T1000 (cell line): ENCODE data around the gene TAGLN3.
A peak's percentile ranks its signal among the peaks of the same experiment; 100 is the strongest.

ENCODE experiments used
- DNase-seq: peaks from one replicate; lab custom pipeline; 2025; ENCODE audit warnings: mixed read lengths; lab: John Stamatoyannopoulos, UW

TAGLN3 gene

DNA sequence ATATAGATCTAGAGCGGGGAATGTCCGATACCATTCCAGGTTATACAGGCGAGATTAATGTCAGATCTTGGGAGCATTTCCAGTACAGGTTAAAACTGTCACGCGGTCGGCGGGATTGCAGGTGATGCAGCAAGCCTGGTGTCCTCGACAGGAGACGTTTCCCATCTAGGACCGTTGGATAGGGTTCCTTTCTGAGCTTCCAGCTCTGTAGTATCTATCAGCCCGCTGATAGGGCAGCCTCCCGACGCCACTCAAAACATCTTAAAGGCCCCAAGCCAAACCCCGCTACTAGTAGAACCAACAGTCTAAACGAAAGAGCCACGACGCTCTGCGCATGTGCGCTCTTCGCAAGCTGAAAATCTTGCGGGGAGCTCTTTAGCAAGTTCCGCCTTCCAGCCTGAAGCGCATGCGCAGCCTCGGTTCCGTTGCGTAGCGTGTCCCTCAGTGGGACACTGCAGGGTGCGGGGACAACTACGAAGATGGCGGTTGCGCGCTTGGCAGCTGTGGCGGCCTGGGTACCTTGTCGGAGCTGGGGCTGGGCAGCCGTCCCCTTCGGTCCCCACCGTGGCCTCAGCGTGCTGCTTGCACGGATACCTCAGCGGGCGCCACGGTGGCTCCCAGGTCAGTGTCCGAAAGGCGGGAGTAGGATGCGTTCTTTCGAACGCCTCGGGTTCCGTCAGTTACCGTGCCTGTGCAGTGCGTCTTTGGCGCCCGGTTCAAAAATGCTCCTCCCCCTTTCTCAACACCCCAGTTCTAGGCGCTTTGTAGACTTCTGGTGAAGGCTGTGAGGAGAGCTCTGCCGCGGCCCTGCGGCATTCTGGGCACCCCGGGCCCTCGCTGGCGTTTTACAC, 19.9 kb upstream of the TAGLN3 start, which contains the start of gene ABHD10:
TSS of gene ABHD10 (plus strand) at position 444 of the 851 bp plus-strand sequence. CDS start at position 480, 36 bp downstream.
- peak; percentile 81 for DNase-seq

- DNase-seq: no peak
Observed at GRCh38 chr3:111979434-111980038, 19.2 kb upstream of the TAGLN3 start.

GRCh38 chr3:111980716-111981456, 17.8 kb upstream of the TAGLN3 start:
- no peak for DNase-seq

GRCh38 chr3:111981457-111981763, 17.3 kb upstream of the TAGLN3 start:
- DNase-seq: no peak

- no peak for DNase-seq
Observed at GRCh38 chr3:111984636-111985298, 14.0 kb upstream of the TAGLN3 start.

DNA sequence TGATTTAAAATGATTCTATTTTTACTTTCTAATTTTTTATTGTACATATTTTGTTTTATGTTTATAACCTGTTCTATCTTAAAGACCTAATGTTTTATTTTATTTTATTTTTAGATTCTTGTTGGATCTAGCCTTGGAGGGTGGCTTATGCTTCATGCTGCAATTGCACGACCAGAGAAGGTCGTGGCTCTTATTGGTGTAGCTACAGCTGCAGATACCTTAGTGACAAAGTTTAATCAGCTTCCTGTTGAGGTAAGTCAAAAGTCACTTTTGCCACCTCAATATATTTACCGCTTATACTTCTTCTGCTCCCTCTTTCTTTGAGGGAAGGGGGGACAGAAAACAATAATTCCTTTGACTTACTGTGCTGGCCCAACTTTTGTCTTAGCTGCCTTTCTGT, 11.9 kb upstream of the TAGLN3 start:
- no peak for DNase-seq

GRCh38 chr3:111989061-111989678, 9.6 kb upstream of the TAGLN3 start:
- no peak for DNase-seq

- no peak for DNase-seq
Observed at GRCh38 chr3:111993038-111993437, 5.7 kb upstream of the TAGLN3 start.

DNA sequence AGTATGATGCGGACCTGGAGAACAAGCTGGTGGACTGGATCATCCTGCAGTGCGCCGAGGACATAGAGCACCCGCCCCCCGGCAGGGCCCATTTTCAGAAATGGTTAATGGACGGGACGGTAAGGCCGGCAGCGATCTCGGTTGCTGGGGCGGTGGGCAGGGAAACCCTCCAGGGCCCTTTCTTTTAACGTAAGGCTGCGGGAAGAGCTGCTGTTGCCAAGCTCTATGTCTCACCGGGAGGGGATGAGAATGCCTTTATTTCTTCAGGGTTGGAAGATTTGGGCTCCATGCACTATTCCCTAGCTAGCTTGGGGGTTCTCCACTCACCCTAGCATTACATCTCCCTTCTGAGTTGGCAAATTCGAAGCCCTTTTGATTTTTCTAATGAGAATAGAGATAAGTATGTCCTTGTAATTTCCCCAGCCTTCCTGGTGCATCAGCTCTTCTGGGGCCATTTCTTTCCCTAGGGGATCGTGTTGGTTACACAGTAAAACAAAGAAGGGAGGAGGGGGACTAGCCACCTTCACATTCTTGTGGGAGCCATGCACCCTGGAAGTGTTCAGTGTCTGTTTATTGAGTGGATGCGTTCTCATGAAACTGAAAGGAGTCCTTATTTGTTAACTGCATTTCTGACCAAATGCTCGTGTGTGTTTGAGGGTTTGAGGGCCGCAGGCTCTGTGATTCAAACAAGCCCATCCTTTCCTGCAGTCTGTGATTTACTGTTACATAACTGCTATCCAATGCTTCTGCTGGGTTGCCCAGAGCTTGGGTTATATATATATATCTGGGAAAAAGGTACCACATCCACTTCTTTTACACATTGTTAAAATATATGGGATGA, 982 bp downstream of the TAGLN3 start:
- DNase-seq: no peak

DNA sequence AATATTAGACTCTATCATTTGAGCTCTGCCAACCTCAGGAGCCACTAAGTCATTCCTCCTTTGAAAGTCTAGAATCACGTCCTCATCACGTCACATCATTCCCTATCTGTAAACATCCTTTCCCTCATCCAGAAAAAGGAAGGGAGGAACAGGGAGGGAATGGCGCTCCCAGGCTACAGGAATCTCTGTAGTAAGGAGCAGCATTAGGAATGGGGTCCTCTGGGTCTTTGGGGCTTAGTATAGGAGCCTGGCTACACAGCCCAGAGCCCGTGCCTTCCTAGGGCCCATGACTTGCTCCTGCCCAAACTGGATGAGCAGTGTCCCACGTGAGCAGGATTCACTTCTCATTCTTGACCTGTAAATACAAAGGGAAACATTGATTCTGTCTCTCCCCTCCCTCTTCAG, 1.6 kb downstream of the TAGLN3 start:
- no peak for DNase-seq

DNA sequence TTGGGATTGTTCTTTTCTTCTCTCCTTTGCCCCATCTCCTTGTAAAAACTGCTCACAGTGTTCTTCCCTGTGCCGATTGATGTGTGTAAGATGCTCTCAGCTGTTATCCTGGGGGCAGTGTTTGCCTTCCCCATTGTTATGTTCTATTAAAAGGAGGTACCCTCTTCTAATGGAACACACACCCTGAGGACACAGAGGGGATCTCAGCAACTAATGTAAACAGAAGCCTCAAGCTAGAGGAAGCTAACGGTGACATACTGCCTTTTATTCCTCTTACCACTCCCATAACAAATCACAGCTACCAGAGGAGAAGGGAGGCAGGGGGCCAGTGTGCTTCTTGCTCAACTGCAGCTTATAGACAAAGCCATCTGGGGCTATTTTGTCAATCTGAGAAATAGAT, 2.2 kb downstream of the TAGLN3 start:
- DNase-seq: no peak

DNA sequence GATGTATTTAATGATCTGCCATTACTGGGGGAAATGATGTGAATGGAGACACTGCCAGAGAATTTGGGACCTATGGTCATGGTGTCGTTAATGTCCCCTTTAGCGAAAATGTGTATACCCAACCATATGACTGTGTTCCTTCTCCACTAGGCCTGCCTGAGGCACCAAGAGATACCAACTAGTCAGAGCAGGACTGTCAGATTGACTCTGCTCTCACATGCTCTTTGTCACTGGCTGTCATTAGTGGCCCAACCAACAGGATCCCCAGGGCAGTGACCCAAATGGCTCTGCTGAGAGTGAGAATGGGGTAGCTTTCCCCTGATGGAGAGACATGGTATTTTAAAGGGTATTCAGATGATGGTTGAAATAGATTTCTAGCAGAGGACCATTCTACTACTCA, 2.8 kb downstream of the TAGLN3 start:
- DNase-seq: no peak

- DNase-seq: no peak
Observed at GRCh38 chr3:112002096-112002971, 3.6 kb downstream of the TAGLN3 start.

DNA sequence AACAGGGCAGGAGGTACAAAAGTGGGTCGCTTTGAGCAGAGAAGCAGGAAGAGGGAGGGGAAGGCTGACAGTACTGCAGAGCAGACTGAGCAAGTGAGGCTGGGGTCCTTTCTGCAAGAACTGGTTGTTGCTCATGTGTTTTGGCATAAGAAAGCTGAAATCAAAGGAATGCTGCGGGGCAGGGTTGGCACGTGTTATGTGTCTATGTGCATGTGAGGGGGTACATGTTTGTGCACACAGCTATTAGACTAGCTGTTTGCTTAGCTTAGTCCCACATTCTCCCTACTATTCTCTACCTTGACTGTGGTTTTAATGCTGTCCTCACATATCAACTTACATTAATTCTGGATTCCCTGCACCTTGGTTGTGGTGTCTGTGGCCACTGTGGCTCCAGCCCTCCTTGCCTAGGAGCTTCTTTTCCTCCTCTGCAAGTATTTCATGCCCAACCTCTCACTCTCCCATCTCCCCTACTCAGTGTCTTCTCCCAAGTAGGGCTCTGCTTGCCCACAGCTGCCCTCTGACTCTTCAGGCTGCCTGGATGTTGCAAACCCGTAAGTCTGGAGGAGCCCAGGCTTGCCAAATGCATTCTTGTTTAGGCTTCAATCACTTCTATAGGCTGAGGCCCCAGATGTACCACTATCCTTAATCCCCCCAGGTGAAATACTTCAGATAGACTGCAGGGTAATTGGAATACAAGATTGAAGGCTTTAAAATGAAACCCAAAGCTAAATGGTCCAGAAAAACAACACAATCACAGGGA, 4.8 kb downstream of the TAGLN3 start:
- DNase-seq: no peak

DNA sequence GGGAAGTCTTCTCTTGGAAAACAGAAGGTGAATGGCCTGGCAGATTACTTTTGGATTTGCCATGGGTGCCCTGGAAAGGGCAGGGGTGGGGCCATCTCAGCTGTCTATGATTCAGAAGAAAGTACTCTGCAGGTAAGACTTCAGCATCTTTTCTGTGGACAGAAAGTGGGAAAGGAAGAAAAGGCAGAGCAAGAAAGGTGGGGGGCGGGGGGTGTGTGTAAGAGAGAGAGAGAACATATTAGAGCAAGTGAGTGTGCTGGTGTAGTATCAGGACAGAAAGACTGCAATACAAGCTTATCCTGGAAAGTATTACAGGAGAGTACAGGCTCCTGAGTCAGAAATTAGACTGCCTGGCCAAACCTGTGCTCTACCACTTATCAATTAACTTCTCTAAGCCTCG, 5.5 kb downstream of the TAGLN3 start:
- no peak for DNase-seq

DNA sequence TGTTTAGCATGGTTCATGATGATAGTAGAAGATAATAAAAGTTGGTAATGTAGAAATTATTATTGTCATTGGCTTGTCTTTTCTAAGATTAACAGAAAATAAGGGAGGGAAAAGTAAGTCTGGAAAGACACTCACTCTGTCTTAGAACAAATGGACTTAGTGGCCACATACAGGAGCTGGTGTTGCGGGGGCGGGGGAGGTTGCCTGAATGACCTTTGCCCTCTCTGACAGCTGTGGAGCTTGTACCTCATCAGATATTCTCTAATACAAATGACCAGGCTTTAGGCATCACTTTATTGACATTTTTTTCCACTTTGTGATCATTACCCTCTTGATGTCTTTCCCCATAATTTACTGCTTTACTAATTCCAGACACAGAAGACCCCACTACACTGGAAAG, 5.9 kb downstream of the TAGLN3 start:
- no peak for DNase-seq

GRCh38 chr3:112005091-112005672, 6.5 kb downstream of the TAGLN3 start:
- DNase-seq: no peak

GRCh38 chr3:112007633-112008032, 8.9 kb downstream of the TAGLN3 start:
- DNase-seq: no peak

GRCh38 chr3:112009670-112010069, 10.9 kb downstream of the TAGLN3 start:
- DNase-seq: no peak
